Mesothelial cell of epicardium (in vitro differentiated cells): ENCODE data around the gene SYMPK. TPM values are rescaled to one million over a fixed set of nuclear protein-coding genes. Genes with fewer than 3 reads are reported as not detected.

Source experiments
- DNase-seq, 2 experiments: peaks; one replicate each; pipeline ENCODE4 v3.0.0; 2021; ENCODE audit warnings: low spot score in 2 of 2; ENCODE audit not compliant: unreplicated experiment in 2 of 2
- H3K27ac Mint-ChIP-seq: 2 replicates; pipeline ENCODE4 v1.8.0; 2021; ENCODE audit warnings: mixed read lengths
- H3K27me3 Mint-ChIP-seq: 2 replicates; pipeline ENCODE4 v1.8.0; 2021; ENCODE audit warnings: low read depth, mixed read lengths
- H3K36me3 Mint-ChIP-seq: 2 replicates; pipeline ENCODE4 v1.8.0; 2021; ENCODE audit warnings: mixed read lengths
- H3K4me1 Mint-ChIP-seq: 2 replicates; pipeline ENCODE4 v1.8.0; 2021; ENCODE audit warnings: mixed read lengths
- H3K4me3 Mint-ChIP-seq: 2 replicates; pipeline ENCODE4 v1.8.0; 2021; ENCODE audit warnings: mild to moderate bottlenecking, moderate library complexity, mixed read lengths
- H3K9me3 Mint-ChIP-seq: 2 replicates; pipeline ENCODE4 v1.8.0; 2021; ENCODE audit warnings: mixed read lengths
- CTCF ChIP-seq: fragments of 200-600 bp; sonication (generic); IDR thresholded peaks from one replicate; pipeline ENCODE4 v1.5.0; 2021; ENCODE audit warnings: antibody characterized with exemption; ENCODE audit not compliant: unreplicated experiment
- total RNA-seq: library from RNA; stranded (reverse); gene quantifications from 3 replicates; pipeline ENCODE4 v1.2.1, GENCODE V29; 2021

The SYMPK gene
- total RNA-seq, 1 donor from 2014 or later: 92.6 TPM

GRCh38 chr19:45889210-45889885 is 26.4 kb upstream of the SYMPK start:
- H3K4me3 Mint-ChIP-seq: no peak overlapping the region
- no peak for TF ChIP-seq CTCF
- H3K4me1 Mint-ChIP-seq: peaks cover 5% of the 10 kb centered on the region
- DNase-seq: no peak
- H3K27me3 Mint-ChIP-seq: no peaks in the 10 kb centered on the region
- H3K36me3 Mint-ChIP-seq: peaks cover 4% of the 10 kb centered on the region
- no peak overlapping the region for H3K27ac Mint-ChIP-seq
- no peaks in the 10 kb centered on the region for H3K9me3 Mint-ChIP-seq

GRCh38 chr19:45887200-45887710 is 24.3 kb upstream of the SYMPK start:
- Mint-ChIP-seq H3K27ac (peak overlapping the region; percentile 99), H3K36me3 (peaks cover 7% of the 10 kb centered on the region), H3K4me3 (peak overlapping the region; percentile 96), H3K4me1 (peaks cover 18% of the 10 kb centered on the region), H3K9me3 (no peaks in the 10 kb centered on the region), H3K27me3 (no peaks in the 10 kb centered on the region)
- TF ChIP-seq CTCF: no peak
- DNase-seq: no peak

GRCh38 chr19:45886427-45887199 is 23.7 kb upstream of the SYMPK start:
- peak overlapping the region; percentile 96 for H3K4me3 Mint-ChIP-seq
- peak; percentile 79 to 88 for DNase-seq
- H3K9me3 Mint-ChIP-seq: no peaks in the 10 kb centered on the region
- no peaks in the 10 kb centered on the region for H3K27me3 Mint-ChIP-seq
- peaks cover 22% of the 10 kb centered on the region for H3K4me1 Mint-ChIP-seq
- H3K36me3 Mint-ChIP-seq: peaks cover 7% of the 10 kb centered on the region
- no peak for TF ChIP-seq CTCF
- peak overlapping the region; percentile 99 for H3K27ac Mint-ChIP-seq

- TF ChIP-seq CTCF: no peak
- no peaks in the 10 kb centered on the region for H3K27me3 Mint-ChIP-seq
- peaks cover 7% of the 10 kb centered on the region for H3K36me3 Mint-ChIP-seq
- peak within 1 kb of the TSS; percentile 99 for H3K27ac Mint-ChIP-seq
- H3K4me3 Mint-ChIP-seq: peak within 1 kb of the TSS; percentile 96
- no peaks in the 10 kb centered on the region for H3K9me3 Mint-ChIP-seq
- peaks cover 25% of the 10 kb centered on the region for H3K4me1 Mint-ChIP-seq
- peak; percentile 83 to 89 for DNase-seq
These were observed 22.8 kb upstream of the SYMPK start, which contains the start of gene IRF2BP1 for GRCh38 chr19:45885556-45886426. Gene IRF2BP1, minus strand, starts transcription at chr19:45886141. Its CDS starts 367 bp downstream, at chr19:45885774.
